ENCODE measurements around the gene YBX2.
"Not testable (repeated sequence)": the region's sequence is repeated elsewhere in the genome, so short reads cannot be mapped to it uniquely, and the experiment has no call there.

The YBX2 gene

GRCh38 chr17:7294614-7295153 lies at the start of gene YBX2:
Gene YBX2, minus strand, starts transcription at chr17:7294639. Its CDS starts 139 bp downstream, at chr17:7294500.
- H3K4me1 ChIP-seq (ENCODE audit: insufficient read depth, low read length) = peaks cover 18% of the 10 kb centered on the region
- H3K36me3 ChIP-seq (ENCODE audit: insufficient read depth, low read length) = no peaks in the 10 kb centered on the region
- H3K9ac ChIP-seq (ENCODE audit: low read depth, low read length) = peak within 1 kb of the TSS; percentile 56

GRCh38 chr17:7343250-7343649 lies 48.8 kb upstream of the YBX2 start:
- Histone ChIP-seq H3K4me1 (ENCODE audit: insufficient read depth, low read length) (no peaks in the 10 kb centered on the region), H3K36me3 (ENCODE audit: insufficient read depth, low read length) (no peaks in the 10 kb centered on the region), H3K9ac (ENCODE audit: low read depth, low read length) (no peak overlapping the region), H3K9me3 (ENCODE audit: control insufficient read depth, insufficient read depth, low read length) (no peaks in the 10 kb centered on the region)

More at GRCh38 chr17:7294614-7295153, at the start of gene YBX2:
- no peaks in the 10 kb centered on the region for H3K9me3 ChIP-seq (ENCODE audit: control insufficient read depth, insufficient read depth, low read length)

GRCh38 chr17:7341842-7342241 lies 47.4 kb upstream of the YBX2 start:
- H3K36me3 ChIP-seq (ENCODE audit: insufficient read depth, low read length) = no peaks in the 10 kb centered on the region
- H3K9me3 ChIP-seq (ENCODE audit: control insufficient read depth, insufficient read depth, low read length) = no peaks in the 10 kb centered on the region
- H3K4me1 ChIP-seq (ENCODE audit: insufficient read depth, low read length) = peaks cover 6% of the 10 kb centered on the region; the same call in 1 of the 2 replicates
- no peak overlapping the region for H3K9ac ChIP-seq (ENCODE audit: low read depth, low read length)

GRCh38 chr17:7340179-7340578 lies 45.7 kb upstream of the YBX2 start:
- Histone ChIP-seq H3K9me3 (ENCODE audit: control insufficient read depth, insufficient read depth, low read length) (no peaks in the 10 kb centered on the region), H3K4me1 (ENCODE audit: insufficient read depth, low read length) (peaks cover 6% of the 10 kb centered on the region; the same call in 1 of the 2 replicates), H3K9ac (ENCODE audit: low read depth, low read length) (no peak overlapping the region), H3K36me3 (ENCODE audit: insufficient read depth, low read length) (no peaks in the 10 kb centered on the region)

GRCh38 chr17:7337600-7337999 lies 43.2 kb upstream of the YBX2 start:
- not testable (repeated sequence) for H3K36me3 ChIP-seq (ENCODE audit: insufficient read depth, low read length); H3K4me1 ChIP-seq (ENCODE audit: insufficient read depth, low read length); H3K9ac ChIP-seq (ENCODE audit: low read depth, low read length); H3K9me3 ChIP-seq (ENCODE audit: control insufficient read depth, insufficient read depth, low read length)

GRCh38 chr17:7336240-7337175 lies 42.1 kb upstream of the YBX2 start, which contains the start of gene ACAP1:
Gene ACAP1, plus strand, starts transcription at chr17:7336529. Its CDS starts 206 bp downstream, at chr17:7336735.
- peak within 1 kb of the TSS; percentile 67 for H3K9ac ChIP-seq (ENCODE audit: low read depth, low read length)
- H3K9me3 ChIP-seq (ENCODE audit: control insufficient read depth, insufficient read depth, low read length) = no peaks in the 10 kb centered on the region
- H3K36me3 ChIP-seq (ENCODE audit: insufficient read depth, low read length) = no peaks in the 10 kb centered on the region
- H3K4me1 ChIP-seq (ENCODE audit: insufficient read depth, low read length) = peaks cover 6% of the 10 kb centered on the region; the same call in 1 of the 2 replicates

GRCh38 chr17:7335765-7336164 lies 41.3 kb upstream of the YBX2 start:
- H3K36me3 ChIP-seq (ENCODE audit: insufficient read depth, low read length); H3K9ac ChIP-seq (ENCODE audit: low read depth, low read length); H3K9me3 ChIP-seq (ENCODE audit: control insufficient read depth, insufficient read depth, low read length); H3K4me1 ChIP-seq (ENCODE audit: insufficient read depth, low read length): not testable (repeated sequence)

- no peaks in the 10 kb centered on the region for H3K36me3 ChIP-seq (ENCODE audit: insufficient read depth, low read length)
- H3K4me1 ChIP-seq (ENCODE audit: insufficient read depth, low read length) = peaks cover 6% of the 10 kb centered on the region; the same call in 1 of the 2 replicates
Observed at GRCh38 chr17:7334938-7335538, 40.6 kb upstream of the YBX2 start.

GRCh38 chr17:7332600-7333069 lies 38.2 kb upstream of the YBX2 start:
- H3K4me1 ChIP-seq (ENCODE audit: insufficient read depth, low read length); H3K9ac ChIP-seq (ENCODE audit: low read depth, low read length); H3K9me3 ChIP-seq (ENCODE audit: control insufficient read depth, insufficient read depth, low read length); H3K36me3 ChIP-seq (ENCODE audit: insufficient read depth, low read length): not testable (repeated sequence)

More at GRCh38 chr17:7334938-7335538, 40.6 kb upstream of the YBX2 start:
- Histone ChIP-seq H3K9ac (ENCODE audit: low read depth, low read length) (no peak overlapping the region), H3K9me3 (ENCODE audit: control insufficient read depth, insufficient read depth, low read length) (no peaks in the 10 kb centered on the region)

- no peaks in the 10 kb centered on the region for H3K9me3 ChIP-seq (ENCODE audit: control insufficient read depth, insufficient read depth, low read length)
- H3K9ac ChIP-seq (ENCODE audit: low read depth, low read length) = no peak overlapping the region
- H3K4me1 ChIP-seq (ENCODE audit: insufficient read depth, low read length) = peaks cover 6% of the 10 kb centered on the region
- no peaks in the 10 kb centered on the region for H3K36me3 ChIP-seq (ENCODE audit: insufficient read depth, low read length)
Observed at GRCh38 chr17:7332111-7332510, 37.7 kb upstream of the YBX2 start.

- peaks cover 4% of the 10 kb centered on the region for H3K4me1 ChIP-seq (ENCODE audit: insufficient read depth, low read length)
- H3K36me3 ChIP-seq (ENCODE audit: insufficient read depth, low read length) = peaks cover 8% of the 10 kb centered on the region; the same call in 1 of the 2 replicates
- no peaks in the 10 kb centered on the region for H3K9me3 ChIP-seq (ENCODE audit: control insufficient read depth, insufficient read depth, low read length)
- peak overlapping the region; percentile 83 for H3K9ac ChIP-seq (ENCODE audit: low read depth, low read length)
Observed at GRCh38 chr17:7330638-7331015, 36.2 kb upstream of the YBX2 start.

- peaks cover 12% of the 10 kb centered on the region; the same call in 1 of the 2 replicates for H3K36me3 ChIP-seq (ENCODE audit: insufficient read depth, low read length)
- H3K9ac ChIP-seq (ENCODE audit: low read depth, low read length) = peak overlapping the region; percentile 83
- no peaks in the 10 kb centered on the region for H3K9me3 ChIP-seq (ENCODE audit: control insufficient read depth, insufficient read depth, low read length)
- H3K4me1 ChIP-seq (ENCODE audit: insufficient read depth, low read length) = peaks cover 4% of the 10 kb centered on the region
Observed at GRCh38 chr17:7329997-7330637, 35.7 kb upstream of the YBX2 start.

- no peaks in the 10 kb centered on the region for H3K9me3 ChIP-seq (ENCODE audit: control insufficient read depth, insufficient read depth, low read length)
- H3K9ac ChIP-seq (ENCODE audit: low read depth, low read length) = peak overlapping the region; percentile 83
- peaks cover 12% of the 10 kb centered on the region; the same call in 1 of the 2 replicates for H3K36me3 ChIP-seq (ENCODE audit: insufficient read depth, low read length)
- H3K4me1 ChIP-seq (ENCODE audit: insufficient read depth, low read length) = peaks cover 4% of the 10 kb centered on the region
Observed at GRCh38 chr17:7329374-7329996, 35.0 kb upstream of the YBX2 start.

Measured in ES-I3 (cell line).